Measurements from ENCODE around the gene RPS3. TPM values are rescaled to one million over a fixed set of nuclear protein-coding genes. Genes with fewer than 3 reads are reported as not detected.

Gene RPS3
- polyA plus RNA-seq, 2 of the 4 experiments (the other 2 are of a cell fraction): 3,468 to 3,544 TPM

- TF ChIP-seq MAZ (IDR thresholded peaks at IDR 0.05; ENCODE audit: borderline replicate concordance, low read depth, low read length) (no peak), GATA3 (IDR thresholded peaks at IDR 0.05; ENCODE audit: borderline replicate concordance) (no peak), NPAS2 (CRISPR knock-in tag; IDR thresholded peaks at IDR 0.05; ENCODE audit: borderline replicate concordance) (no peak), EHF (CRISPR knock-in tag; IDR thresholded peaks at IDR 0.05) (no peak), NR3C1 (IDR thresholded peaks at IDR 0.05) (no peak), BCL3 (IDR thresholded peaks at IDR 0.05) (no peak), RAD21 (conservative IDR thresholded peaks at IDR 0.05 in 1 of 2, IDR thresholded peaks at IDR 0.05 in 1 of 2) (no peak), SREBF2 (IDR thresholded peaks at IDR 0.05) (no peak), ZFP36 (IDR thresholded peaks at IDR 0.05; ENCODE audit: borderline replicate concordance, partially characterized antibody) (no peak)
These were observed 50.0 kb downstream of the RPS3 start (continued) for GRCh38 chr11:75449271-75449670.

- TF ChIP-seq ZFP36 (IDR thresholded peaks at IDR 0.05; ENCODE audit: borderline replicate concordance, partially characterized antibody): no peak
- no peak for TF ChIP-seq E2F6 (IDR thresholded peaks at IDR 0.05; ENCODE audit: borderline replicate concordance, low read depth)
- no peak for TF ChIP-seq POLR2A (IDR thresholded peaks at IDR 0.05; ENCODE audit: low read length)
- no peak for TF ChIP-seq CEBPB (IDR thresholded peaks at IDR 0.05)
- TF ChIP-seq HOXB13 (CRISPR knock-in tag; IDR thresholded peaks at IDR 0.05; ENCODE audit: low read depth): no peak
- TF ChIP-seq RNF2 (IDR thresholded peaks at IDR 0.05; ENCODE audit: borderline replicate concordance, low read depth): no peak
- no peak for TF ChIP-seq JUNB (IDR thresholded peaks at IDR 0.05)
- no peak for TF ChIP-seq HMGXB4 (CRISPR knock-in tag; IDR thresholded peaks at IDR 0.05; ENCODE audit: borderline replicate concordance)
- TF ChIP-seq FOSL2 (IDR thresholded peaks at IDR 0.05): no peak
- no peak for TF ChIP-seq FOSL2 (CRISPR knock-in tag; IDR thresholded peaks at IDR 0.05)
- no peak for TF ChIP-seq HDAC2 (IDR thresholded peaks at IDR 0.05)
- no peak for TF ChIP-seq CBX8 (IDR thresholded peaks at IDR 0.05)
- TF ChIP-seq RARB (CRISPR knock-in tag; IDR thresholded peaks at IDR 0.05): no peak
- TF ChIP-seq HOXA7 (CRISPR knock-in tag; IDR thresholded peaks at IDR 0.05): no peak
- FAIRE-seq (no peak), DNase-seq (ENCODE audit: low read depth in 1 of 2, low spot score in 1 of 2) (no peak), ATAC-seq (no peak)
- no peaks in the 10 kb centered on the region for H3K9me3 ChIP-seq
- H3K27ac ChIP-seq: no peak overlapping the region
- H3K4me2 ChIP-seq: no peak overlapping the region
- H3K4me3 ChIP-seq: no peak overlapping the region
- ChIA-PET POLR2A (no interaction called here), CTCF (interaction anchor here (1.1 to 1.2 kb wide), 2 partner anchors 79 to 81 kb away, joined by 3 to 5 read pairs; no protein-coding TSS in a partner anchor)
- WGBS (ENCODE audit: missing lambda C conversion rate): 80% methylated on average over 9 of the region's 11 CpGs
- peaks cover 12% of the 10 kb centered on the region; the same call in 1 of the 3 replicates for H3K4me1 ChIP-seq
These were observed 50.5 kb downstream of the RPS3 start for GRCh38 chr11:75449776-75450175.

- TF ChIP-seq HES2 (IDR thresholded peaks at IDR 0.05) (no peak), EP300 (IDR thresholded peaks at IDR 0.05) (no peak), RCOR1 (IDR thresholded peaks at IDR 0.05; ENCODE audit: low read depth, low read length) (no peak)
- 88% methylated on average over 7 of the region's 7 CpGs for WGBS (ENCODE audit: missing lambda C conversion rate)
- ChIA-PET CTCF (interaction anchor here (0.6 to 2.5 kb wide), 5 partner anchors 8 to 82 kb away, joined by 3 to 14 read pairs (median 4); no protein-coding TSS in a partner anchor), POLR2A (no interaction called here)
- Histone ChIP-seq H3K4me3 (no peak overlapping the region), H3K9me3 (no peaks in the 10 kb centered on the region), H3K4me1 (peaks cover 14% of the 10 kb centered on the region; the same call in 1 of the 3 replicates), H3K27ac (no peak overlapping the region), H3K4me2 (no peak overlapping the region)
- FAIRE-seq (no peak), ATAC-seq (no peak), DNase-seq (ENCODE audit: low read depth in 1 of 2, low spot score in 1 of 2) (no peak)
These were observed 50.9 kb downstream of the RPS3 start for GRCh38 chr11:75450236-75450635.

Measured in A549 (cell line).